WTC11 (cell line): ENCODE measurements around the gene COG5. TPM values are rescaled to one million over a fixed set of nuclear protein-coding genes. Genes with fewer than 3 reads are reported as not detected.
A peak's percentile ranks its signal among the peaks of the same experiment; 100 is the strongest.

Experiments
- ATAC-seq: fragments of 200-7000 bp; cut with Tn5 transposase; 2 replicates; pipeline ENCODE4 v1.10.0; 2021; ENCODE audit warnings: mild to moderate bottlenecking, moderate library complexity
- CTCF ChIA-PET: fragments of 300-600 bp; sonication (Branson Sonifier 250); formaldehyde crosslinking; loops from one replicate; lab custom pipeline; 2021; ENCODE audit warnings: antibody characterized with exemption; lab: Charles Lee
- POLR2A ChIA-PET: fragments of 350-600 bp; sonication (Branson Sonifier 250); formaldehyde crosslinking; loops from one replicate; lab custom pipeline; 2021; ENCODE audit warnings: antibody characterized with exemption; lab: Charles Lee
- DNase-seq: peaks from one replicate; pipeline ENCODE4 v3.0.0; 2021; ENCODE audit warnings: low spot score
- H3K27ac Mint-ChIP-seq: 2 replicates; pipeline ENCODE4 v1.8.0; 2021; ENCODE audit warnings: mixed read lengths
- H3K27me3 Mint-ChIP-seq: 2 replicates; pipeline ENCODE4 v1.8.0; 2021; ENCODE audit warnings: low read depth, mild to moderate bottlenecking, moderate library complexity, mixed read lengths
- H3K36me3 Mint-ChIP-seq: 2 replicates; pipeline ENCODE4 v1.8.0; 2021; ENCODE audit warnings: mixed read lengths
- H3K4me1 Mint-ChIP-seq: 2 replicates; pipeline ENCODE4 v1.8.0; 2022; ENCODE audit warnings: mixed read lengths
- H3K4me3 Mint-ChIP-seq: 2 replicates; pipeline ENCODE4 v1.8.0; 2021; ENCODE audit warnings: mild to moderate bottlenecking, moderate library complexity, mixed read lengths
- H3K9me3 Mint-ChIP-seq: 2 replicates; pipeline ENCODE4 v1.8.0; 2021; ENCODE audit warnings: mixed read lengths
- ATF1 ChIP-seq: sonication (generic); formaldehyde crosslinking; IDR thresholded peaks from 2 replicates; pipeline ENCODE4 v1.8.1; 2023; ENCODE audit warnings: mild to moderate bottlenecking, moderate library complexity, missing genetic modification reagents
- ESRRA ChIP-seq: sonication (generic); formaldehyde crosslinking; IDR thresholded peaks from 2 replicates; pipeline ENCODE4 v1.8.1; 2022; ENCODE audit warnings: mild to moderate bottlenecking, missing genetic modification reagents, borderline replicate concordance
- GTF2I ChIP-seq: fragments of 250-450 bp; sonication (Bioruptor Pico); conservative IDR thresholded peaks from 2 replicates; pipeline ENCODE4 v1.4.0; 2021; ENCODE audit warnings: mild to moderate bottlenecking
- KAT7 ChIP-seq: sonication (generic); formaldehyde crosslinking; IDR thresholded peaks from 2 replicates; pipeline ENCODE4 v1.8.1; 2023; ENCODE audit warnings: missing genetic modification reagents, mild to moderate bottlenecking, borderline replicate concordance
- MXD4 ChIP-seq: fragments of 250-450 bp; sonication (Bioruptor Pico); IDR thresholded peaks from 2 replicates; pipeline ENCODE4 v1.8.0; 2021; ENCODE audit warnings: mild to moderate bottlenecking, moderate library complexity, borderline replicate concordance
- NFATC4 ChIP-seq: fragments of 250-450 bp; sonication (Bioruptor Pico); IDR thresholded peaks from 2 replicates; pipeline ENCODE4 v1.9.0; 2021; ENCODE audit warnings: mild to moderate bottlenecking
- RORB ChIP-seq: fragments of 250-450 bp; sonication (Bioruptor Pico); IDR thresholded peaks from 2 replicates; pipeline ENCODE4 v1.9.0; 2021; ENCODE audit warnings: mild to moderate bottlenecking
- ZNF263 ChIP-seq: sonication (generic); formaldehyde crosslinking; IDR thresholded peaks from 2 replicates; pipeline ENCODE4 v1.8.1; 2022; ENCODE audit warnings: low read depth, mild to moderate bottlenecking, moderate library complexity, missing genetic modification reagents
- ZNF671 ChIP-seq: fragments of 250-450 bp; sonication (Bioruptor Pico); IDR thresholded peaks from 2 replicates; pipeline ENCODE4 v1.8.0; 2021; ENCODE audit warnings: mild to moderate bottlenecking
- total RNA-seq: library from RNA; stranded (reverse); gene quantifications from 3 replicates; pipeline ENCODE4 v1.2.3, GENCODE V29; 2021
- TF ChIP-seq, protein P1 (sequence below): sonication (generic); formaldehyde crosslinking; IDR thresholded peaks from 2 replicates; pipeline ENCODE4 v1.8.0; 2023; ENCODE audit warnings: mild to moderate bottlenecking, missing genetic modification reagents
- TF ChIP-seq, protein P2 (sequence below): sonication (generic); formaldehyde crosslinking; IDR thresholded peaks from 2 replicates; pipeline ENCODE4 v1.8.1; 2023; ENCODE audit warnings: mild to moderate bottlenecking, moderate library complexity, missing genetic modification reagents
- TF ChIP-seq, protein P3 (sequence below): sonication (generic); formaldehyde crosslinking; IDR thresholded peaks from 2 replicates; pipeline ENCODE4 v1.8.0; 2022; ENCODE audit warnings: mild to moderate bottlenecking, missing genetic modification reagents
- TF ChIP-seq, protein P4 (sequence below): sonication (generic); formaldehyde crosslinking; IDR thresholded peaks from 2 replicates; pipeline ENCODE4 v1.8.1; 2022; ENCODE audit warnings: mild to moderate bottlenecking, moderate library complexity, missing genetic modification reagents
- TF ChIP-seq, protein P5 (sequence below): sonication (generic); formaldehyde crosslinking; IDR thresholded peaks from 2 replicates; pipeline ENCODE4 v1.8.1; 2023; ENCODE audit warnings: mild to moderate bottlenecking, missing genetic modification reagents, moderate library complexity
- TF ChIP-seq, protein P6 (sequence below): sonication (generic); formaldehyde crosslinking; IDR thresholded peaks from 2 replicates; pipeline ENCODE4 v1.8.1; 2022; ENCODE audit warnings: low read depth, mild to moderate bottlenecking, moderate library complexity, missing genetic modification reagents, borderline replicate concordance
- TF ChIP-seq, protein P7 (sequence below): sonication (generic); formaldehyde crosslinking; IDR thresholded peaks from 2 replicates; pipeline ENCODE4 v1.8.1; 2023; ENCODE audit warnings: mild to moderate bottlenecking, missing genetic modification reagents, moderate library complexity
- TF ChIP-seq, protein P8 (sequence below): sonication (generic); formaldehyde crosslinking; IDR thresholded peaks from 2 replicates; pipeline ENCODE4 v1.8.1; 2022; ENCODE audit warnings: missing genetic modification reagents, borderline replicate concordance

Gene COG5
- total RNA-seq, 1 experiment from 2014 or later = 23.8 TPM

DNA sequence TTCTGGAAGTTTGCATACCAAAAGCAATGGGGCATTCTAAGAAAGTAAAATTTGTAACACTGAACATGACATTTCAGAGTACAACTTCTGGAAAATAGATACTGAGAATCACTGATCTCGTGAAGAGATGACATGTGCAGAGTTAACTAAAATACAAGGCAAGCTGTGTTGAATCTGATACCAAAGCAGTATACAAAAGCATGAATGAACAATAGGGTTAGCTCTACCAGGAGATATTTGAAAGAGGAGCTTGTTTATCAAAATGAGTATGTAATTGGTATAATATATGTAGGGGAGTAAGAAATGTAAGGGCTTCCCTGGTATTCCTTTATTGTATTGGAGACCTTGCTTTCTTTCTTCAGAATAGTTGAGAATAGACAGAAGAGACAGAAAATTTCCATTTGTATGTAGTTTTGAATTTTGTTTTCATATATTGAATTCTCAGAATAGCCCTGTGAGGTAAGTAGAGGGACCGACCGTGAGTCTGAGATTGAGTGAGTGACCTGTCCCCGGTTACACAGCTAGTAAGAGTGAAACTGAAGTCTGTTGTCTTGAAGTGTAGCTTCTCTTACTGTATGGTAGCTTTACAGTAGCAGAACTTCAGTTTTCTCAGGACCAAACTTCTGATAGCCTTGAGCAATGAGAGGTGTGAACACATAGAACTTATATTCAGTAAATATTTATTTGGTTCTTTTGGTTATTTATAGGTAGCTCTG, 389.9 kb downstream of the COG5 start:
- CTCF ChIA-PET = interaction anchor here (0.8 to 2.4 kb wide), 6 partner anchors 24 to 437 kb away, joined by 3 to 14 read pairs (median 4); no protein-coding TSS in a partner anchor
- peaks cover 36% of the 10 kb centered on the region for H3K4me1 Mint-ChIP-seq
- H3K27me3 Mint-ChIP-seq = no peaks in the 10 kb centered on the region
- H3K36me3 Mint-ChIP-seq = peaks cover 2% of the 10 kb centered on the region; the same call in 1 of the 2 replicates
- POLR2A ChIA-PET = no interaction called here
- H3K4me3 Mint-ChIP-seq = peak overlapping the region; percentile 0; the same call in 1 of the 2 replicates
- ATAC-seq (no peak), DNase-seq (no peak)
- H3K9me3 Mint-ChIP-seq = no peaks in the 10 kb centered on the region
- no peak for TF ChIP-seq RORB (CRISPR knock-in tag)
- TF ChIP-seq ZNF671 = no peak
- TF ChIP-seq ATF1 (CRISPR knock-in tag) = no peak
- no peak for TF ChIP-seq ZNF263 (CRISPR knock-in tag)
- TF ChIP-seq, protein P1, sequence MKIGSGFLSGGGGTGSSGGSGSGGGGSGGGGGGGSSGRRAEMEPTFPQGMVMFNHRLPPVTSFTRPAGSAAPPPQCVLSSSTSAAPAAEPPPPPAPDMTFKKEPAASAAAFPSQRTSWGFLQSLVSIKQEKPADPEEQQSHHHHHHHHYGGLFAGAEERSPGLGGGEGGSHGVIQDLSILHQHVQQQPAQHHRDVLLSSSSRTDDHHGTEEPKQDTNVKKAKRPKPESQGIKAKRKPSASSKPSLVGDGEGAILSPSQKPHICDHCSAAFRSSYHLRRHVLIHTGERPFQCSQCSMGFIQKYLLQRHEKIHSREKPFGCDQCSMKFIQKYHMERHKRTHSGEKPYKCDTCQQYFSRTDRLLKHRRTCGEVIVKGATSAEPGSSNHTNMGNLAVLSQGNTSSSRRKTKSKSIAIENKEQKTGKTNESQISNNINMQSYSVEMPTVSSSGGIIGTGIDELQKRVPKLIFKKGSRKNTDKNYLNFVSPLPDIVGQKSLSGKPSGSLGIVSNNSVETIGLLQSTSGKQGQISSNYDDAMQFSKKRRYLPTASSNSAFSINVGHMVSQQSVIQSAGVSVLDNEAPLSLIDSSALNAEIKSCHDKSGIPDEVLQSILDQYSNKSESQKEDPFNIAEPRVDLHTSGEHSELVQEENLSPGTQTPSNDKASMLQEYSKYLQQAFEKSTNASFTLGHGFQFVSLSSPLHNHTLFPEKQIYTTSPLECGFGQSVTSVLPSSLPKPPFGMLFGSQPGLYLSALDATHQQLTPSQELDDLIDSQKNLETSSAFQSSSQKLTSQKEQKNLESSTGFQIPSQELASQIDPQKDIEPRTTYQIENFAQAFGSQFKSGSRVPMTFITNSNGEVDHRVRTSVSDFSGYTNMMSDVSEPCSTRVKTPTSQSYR (CRISPR knock-in tag) = no peak
- no peak for TF ChIP-seq KAT7 (CRISPR knock-in tag)
- TF ChIP-seq, protein P2, sequence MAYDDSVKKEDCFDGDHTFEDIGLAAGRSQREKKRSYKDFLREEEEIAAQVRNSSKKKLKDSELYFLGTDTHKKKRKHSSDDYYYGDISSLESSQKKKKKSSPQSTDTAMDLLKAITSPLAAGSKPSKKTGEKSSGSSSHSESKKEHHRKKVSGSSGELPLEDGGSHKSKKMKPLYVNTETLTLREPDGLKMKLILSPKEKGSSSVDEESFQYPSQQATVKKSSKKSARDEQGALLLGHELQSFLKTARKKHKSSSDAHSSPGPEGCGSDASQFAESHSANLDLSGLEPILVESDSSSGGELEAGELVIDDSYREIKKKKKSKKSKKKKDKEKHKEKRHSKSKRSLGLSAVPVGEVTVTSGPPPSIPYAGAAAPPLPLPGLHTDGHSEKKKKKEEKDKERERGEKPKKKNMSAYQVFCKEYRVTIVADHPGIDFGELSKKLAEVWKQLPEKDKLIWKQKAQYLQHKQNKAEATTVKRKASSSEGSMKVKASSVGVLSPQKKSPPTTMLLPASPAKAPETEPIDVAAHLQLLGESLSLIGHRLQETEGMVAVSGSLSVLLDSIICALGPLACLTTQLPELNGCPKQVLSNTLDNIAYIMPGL (CRISPR knock-in tag) = no peak
- TF ChIP-seq, protein P3, sequence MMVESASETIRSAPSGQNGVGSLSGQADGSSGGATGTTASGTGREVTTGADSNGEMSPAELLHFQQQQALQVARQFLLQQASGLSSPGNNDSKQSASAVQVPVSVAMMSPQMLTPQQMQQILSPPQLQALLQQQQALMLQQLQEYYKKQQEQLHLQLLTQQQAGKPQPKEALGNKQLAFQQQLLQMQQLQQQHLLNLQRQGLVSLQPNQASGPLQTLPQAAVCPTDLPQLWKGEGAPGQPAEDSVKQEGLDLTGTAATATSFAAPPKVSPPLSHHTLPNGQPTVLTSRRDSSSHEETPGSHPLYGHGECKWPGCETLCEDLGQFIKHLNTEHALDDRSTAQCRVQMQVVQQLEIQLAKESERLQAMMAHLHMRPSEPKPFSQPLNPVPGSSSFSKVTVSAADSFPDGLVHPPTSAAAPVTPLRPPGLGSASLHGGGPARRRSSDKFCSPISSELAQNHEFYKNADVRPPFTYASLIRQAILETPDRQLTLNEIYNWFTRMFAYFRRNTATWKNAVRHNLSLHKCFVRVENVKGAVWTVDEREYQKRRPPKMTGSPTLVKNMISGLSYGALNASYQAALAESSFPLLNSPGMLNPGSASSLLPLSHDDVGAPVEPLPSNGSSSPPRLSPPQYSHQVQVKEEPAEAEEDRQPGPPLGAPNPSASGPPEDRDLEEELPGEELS (CRISPR knock-in tag) = no peak
- TF ChIP-seq, all 79 proteins: peak for 0
- H3K27ac Mint-ChIP-seq = peak overlapping the region; percentile 90

DNA sequence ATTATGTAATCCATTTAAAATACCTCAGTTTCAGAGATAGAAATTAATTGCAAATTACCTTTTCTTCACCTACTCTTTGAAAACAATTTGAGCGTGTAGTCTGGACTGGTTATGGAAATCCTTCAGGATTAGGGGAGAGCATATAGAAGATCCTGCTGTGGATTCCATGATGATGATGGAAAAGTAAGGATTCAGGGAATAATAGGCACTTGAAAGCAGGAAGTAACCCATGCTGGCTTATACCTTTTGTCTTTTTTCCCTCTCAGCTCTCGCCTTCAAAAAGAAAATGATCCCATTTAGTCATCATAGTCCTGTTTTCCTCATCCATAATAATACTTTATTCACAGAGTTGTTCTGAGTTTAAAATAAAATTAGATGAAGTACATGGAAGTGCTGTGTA, 390.5 kb downstream of the COG5 start:
- no peak for ATAC-seq
- H3K4me3 Mint-ChIP-seq = no peak overlapping the region
- ChIA-PET CTCF (interaction anchor here (1.0 to 2.4 kb wide), 4 partner anchors 23 to 226 kb away, joined by 3 to 14 read pairs (median 5); no protein-coding TSS in a partner anchor), POLR2A (no interaction called here)
- peaks cover 2% of the 10 kb centered on the region; the same call in 1 of the 2 replicates for H3K36me3 Mint-ChIP-seq
- DNase-seq = no peak
- TF ChIP-seq GTF2I (no peak), NFATC4 (CRISPR knock-in tag) (no peak), MXD4 (CRISPR knock-in tag) (no peak), ESRRA (CRISPR knock-in tag) (no peak)
- TF ChIP-seq, protein P4, sequence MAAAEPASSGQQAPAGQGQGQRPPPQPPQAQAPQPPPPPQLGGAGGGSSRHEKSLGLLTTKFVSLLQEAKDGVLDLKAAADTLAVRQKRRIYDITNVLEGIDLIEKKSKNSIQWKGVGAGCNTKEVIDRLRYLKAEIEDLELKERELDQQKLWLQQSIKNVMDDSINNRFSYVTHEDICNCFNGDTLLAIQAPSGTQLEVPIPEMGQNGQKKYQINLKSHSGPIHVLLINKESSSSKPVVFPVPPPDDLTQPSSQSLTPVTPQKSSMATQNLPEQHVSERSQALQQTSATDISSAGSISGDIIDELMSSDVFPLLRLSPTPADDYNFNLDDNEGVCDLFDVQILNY = no peak
- TF ChIP-seq, protein P5, sequence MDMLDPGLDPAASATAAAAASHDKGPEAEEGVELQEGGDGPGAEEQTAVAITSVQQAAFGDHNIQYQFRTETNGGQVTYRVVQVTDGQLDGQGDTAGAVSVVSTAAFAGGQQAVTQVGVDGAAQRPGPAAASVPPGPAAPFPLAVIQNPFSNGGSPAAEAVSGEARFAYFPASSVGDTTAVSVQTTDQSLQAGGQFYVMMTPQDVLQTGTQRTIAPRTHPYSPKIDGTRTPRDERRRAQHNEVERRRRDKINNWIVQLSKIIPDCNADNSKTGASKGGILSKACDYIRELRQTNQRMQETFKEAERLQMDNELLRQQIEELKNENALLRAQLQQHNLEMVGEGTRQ (CRISPR knock-in tag) = no peak
- TF ChIP-seq, protein P6, sequence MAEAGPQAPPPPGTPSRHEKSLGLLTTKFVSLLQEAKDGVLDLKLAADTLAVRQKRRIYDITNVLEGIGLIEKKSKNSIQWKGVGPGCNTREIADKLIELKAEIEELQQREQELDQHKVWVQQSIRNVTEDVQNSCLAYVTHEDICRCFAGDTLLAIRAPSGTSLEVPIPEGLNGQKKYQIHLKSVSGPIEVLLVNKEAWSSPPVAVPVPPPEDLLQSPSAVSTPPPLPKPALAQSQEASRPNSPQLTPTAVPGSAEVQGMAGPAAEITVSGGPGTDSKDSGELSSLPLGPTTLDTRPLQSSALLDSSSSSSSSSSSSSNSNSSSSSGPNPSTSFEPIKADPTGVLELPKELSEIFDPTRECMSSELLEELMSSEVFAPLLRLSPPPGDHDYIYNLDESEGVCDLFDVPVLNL = no peak
- TF ChIP-seq, protein P7, sequence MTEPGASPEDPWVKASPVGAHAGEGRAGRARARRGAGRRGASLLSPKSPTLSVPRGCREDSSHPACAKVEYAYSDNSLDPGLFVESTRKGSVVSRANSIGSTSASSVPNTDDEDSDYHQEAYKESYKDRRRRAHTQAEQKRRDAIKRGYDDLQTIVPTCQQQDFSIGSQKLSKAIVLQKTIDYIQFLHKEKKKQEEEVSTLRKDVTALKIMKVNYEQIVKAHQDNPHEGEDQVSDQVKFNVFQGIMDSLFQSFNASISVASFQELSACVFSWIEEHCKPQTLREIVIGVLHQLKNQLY (CRISPR knock-in tag) = no peak
- TF ChIP-seq, protein P8, sequence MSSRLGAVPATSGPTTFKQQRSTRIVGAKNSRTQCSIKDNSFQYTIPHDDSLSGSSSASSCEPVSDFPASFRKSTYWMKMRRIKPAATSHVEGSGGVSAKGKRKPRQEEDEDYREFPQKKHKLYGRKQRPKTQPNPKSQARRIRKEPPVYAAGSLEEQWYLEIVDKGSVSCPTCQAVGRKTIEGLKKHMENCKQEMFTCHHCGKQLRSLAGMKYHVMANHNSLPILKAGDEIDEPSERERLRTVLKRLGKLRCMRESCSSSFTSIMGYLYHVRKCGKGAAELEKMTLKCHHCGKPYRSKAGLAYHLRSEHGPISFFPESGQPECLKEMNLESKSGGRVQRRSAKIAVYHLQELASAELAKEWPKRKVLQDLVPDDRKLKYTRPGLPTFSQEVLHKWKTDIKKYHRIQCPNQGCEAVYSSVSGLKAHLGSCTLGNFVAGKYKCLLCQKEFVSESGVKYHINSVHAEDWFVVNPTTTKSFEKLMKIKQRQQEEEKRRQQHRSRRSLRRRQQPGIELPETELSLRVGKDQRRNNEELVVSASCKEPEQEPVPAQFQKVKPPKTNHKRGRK (CRISPR knock-in tag) = no peak
- peak overlapping the region; percentile 90 for H3K27ac Mint-ChIP-seq
- H3K9me3 Mint-ChIP-seq = no peaks in the 10 kb centered on the region
- peaks cover 36% of the 10 kb centered on the region for H3K4me1 Mint-ChIP-seq
- no peaks in the 10 kb centered on the region for H3K27me3 Mint-ChIP-seq
